ENCODE results near the gene NDUFA8.

NDUFA8 gene

DNA sequence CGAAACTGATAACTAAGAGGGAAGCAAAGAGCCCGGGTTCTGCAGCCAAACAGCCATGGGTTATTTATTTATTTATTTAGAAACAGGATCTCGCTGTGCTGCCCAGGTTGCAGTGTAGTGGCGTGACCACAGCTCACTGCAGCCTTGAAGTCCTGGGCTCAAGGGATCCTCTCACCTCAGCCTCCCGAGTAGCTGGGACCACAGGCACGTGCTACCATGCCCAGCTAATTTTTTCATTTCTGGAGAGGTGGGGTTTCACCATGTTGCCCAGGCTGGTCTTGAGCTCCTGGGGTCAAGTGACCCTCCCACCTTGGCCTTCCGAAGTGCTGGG lies 24.1 kb downstream of the NDUFA8 start:
- DNase-seq (ENCODE audit: low spot score), result no peak

DNA sequence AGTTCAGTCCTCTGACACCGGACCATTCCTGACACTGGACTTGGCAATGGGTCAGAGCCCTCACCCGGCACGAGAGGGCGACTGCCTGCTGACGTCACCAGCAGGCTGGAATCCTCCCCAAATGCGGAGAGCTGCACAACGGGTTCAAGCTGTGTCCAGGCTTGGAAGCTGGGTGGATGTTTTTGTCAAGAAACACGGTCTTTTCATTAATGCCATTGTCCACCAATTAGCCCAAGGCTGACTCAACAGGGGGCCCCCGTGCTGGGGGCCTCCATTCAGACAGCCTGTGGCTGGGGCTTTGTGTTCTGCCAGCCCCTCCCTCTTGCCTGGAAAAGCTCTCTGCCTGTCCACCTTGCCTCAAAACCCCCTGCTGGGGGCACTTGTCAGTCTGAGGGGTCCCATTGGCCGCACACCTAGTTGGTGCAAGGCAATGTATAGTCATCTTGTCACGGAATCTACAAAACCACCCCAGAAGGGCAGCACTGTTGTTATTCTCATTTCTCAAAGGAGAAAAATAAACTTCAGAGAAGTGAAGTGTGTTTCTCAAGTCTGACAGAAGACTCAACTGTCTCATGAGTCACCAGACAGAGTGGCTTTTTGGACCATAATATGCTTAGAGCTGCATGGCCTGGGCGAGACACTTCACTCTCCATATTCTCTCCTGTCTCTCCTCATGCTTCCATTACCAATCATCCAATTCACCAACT lies 24.6 kb downstream of the NDUFA8 start:
- DNase-seq (ENCODE audit: low spot score), result no peak

DNA sequence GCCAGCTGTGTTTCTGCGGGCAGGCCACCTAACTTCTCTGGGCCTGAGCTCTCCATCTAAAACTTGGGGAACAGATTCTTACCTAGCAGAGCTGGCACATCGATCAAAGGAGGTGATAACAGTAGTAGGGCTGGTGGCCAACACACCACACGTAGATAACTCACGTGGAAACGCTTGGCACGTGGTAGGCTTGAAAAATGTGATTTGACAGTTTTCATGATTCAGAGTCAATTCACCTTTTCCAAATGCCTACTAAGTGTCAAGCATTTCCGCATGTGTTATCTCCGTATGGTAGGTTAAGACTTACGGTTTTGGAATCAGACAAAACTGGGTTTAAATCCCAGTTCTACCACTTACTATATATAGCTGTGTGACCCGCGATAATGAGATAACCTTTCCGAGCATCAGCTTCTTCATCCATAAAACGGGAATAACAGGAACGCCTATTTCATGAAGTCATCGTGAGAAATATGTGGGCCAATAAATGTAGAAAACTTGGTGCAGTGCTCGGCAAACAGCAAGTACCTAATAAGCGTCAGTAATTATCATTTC lies 25.5 kb downstream of the NDUFA8 start:
- DNase-seq (ENCODE audit: low spot score), result no peak

DNA sequence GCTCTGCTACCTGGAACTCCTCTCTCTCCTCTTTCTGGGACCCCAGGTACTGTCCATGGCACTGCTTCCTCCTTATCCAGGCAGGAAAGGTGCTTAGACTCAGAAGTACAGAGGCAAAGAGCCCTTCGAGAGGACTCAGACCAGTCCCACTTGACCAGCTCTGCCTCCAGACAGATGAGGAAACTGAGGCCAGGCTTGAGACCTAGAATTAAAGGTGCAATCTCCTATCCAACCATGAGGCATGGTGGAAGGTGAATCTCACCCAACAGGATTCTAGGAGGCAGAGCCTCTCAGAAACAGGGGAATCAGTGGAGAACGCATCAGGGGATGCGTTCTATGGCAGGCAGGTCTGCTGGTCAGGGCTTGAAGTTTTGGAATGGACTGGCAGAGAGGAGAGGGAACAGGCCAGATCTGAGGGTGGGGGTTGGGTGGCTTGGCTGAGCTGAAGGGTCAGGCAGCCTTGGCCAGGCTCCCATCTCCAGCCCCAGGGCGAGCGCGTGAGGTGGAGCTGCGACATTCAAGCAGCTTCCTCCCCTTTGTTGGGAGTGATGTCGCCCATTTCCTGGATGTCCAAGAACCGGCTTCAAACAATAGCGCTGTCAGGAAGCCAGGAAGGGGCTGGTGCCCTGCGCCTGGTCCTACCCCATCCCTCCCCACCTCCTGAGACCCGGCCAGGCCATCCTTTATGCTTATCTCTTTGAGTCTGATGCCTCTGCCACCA lies 26.2 kb downstream of the NDUFA8 start:
- no peak for DNase-seq (ENCODE audit: low spot score)

DNA sequence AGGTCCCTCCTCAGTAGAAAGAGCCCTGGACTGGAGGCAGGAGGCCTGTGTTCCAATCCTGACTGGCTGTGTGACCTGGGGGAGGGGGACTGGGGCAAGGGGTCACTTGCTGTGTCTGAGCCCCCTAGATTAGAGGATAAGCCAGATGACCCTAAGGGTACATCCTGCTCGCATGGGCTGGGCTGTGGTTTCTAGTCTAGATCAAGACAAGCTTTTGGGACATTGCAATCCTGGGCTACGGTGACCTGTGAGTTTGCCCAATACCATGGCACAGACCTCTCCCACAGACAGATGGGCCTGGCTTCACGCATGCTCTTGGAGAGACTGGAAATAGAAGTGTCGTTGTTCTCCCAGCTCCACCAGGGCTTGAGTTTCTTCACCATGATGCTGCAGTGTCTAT lies 27.0 kb downstream of the NDUFA8 start:
- DNase-seq (ENCODE audit: low spot score), result no peak

DNA sequence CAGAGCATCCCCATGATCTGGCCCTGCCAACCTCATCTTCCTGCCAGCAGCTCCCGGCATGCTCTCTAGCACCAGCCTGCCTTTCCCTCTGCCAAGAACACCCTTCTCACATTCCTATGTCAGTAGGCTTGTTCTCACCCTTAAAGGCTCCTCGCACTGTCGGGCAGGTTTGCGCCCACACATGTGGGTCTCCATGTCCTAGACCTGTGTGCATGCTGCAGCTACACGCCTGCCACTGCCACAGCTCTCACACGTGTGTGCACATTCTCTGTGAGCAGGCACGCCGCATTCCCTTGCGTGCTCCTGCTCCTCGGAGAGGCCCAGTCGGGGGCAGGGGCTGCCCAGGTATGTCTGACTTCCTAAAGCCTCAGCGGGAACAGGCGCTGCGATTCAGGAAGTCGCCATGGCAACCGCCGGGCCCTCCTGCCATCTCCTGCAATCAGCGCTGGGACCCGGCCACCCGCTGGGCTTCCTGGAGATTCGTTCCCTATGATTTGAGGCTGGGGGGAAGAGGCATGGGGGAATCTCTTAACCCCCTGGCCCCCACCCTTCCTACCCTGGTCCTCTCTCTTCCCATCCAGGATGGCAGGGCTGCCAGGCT lies 28.1 kb downstream of the NDUFA8 start:
- no peak for DNase-seq (ENCODE audit: low spot score)

DNA sequence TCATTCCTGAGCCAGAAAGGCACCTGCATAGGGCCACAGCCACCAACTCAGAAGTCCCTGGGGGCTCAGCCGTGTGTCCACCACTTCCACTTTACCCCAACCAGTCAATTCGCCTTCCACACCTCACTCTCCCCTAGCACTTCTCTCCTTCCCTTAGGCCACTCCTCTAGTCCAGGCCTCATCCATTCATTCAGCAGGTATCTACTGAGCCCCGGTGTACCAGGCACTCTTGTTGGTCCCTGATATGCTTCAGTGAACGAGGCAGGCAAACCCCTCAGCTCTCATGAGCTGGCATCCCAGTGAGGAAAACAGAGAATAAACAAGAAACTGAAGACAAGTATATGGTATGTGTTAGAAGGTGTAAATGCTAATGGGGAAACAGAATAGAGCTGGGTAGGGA lies 28.7 kb downstream of the NDUFA8 start:
- no peak for DNase-seq (ENCODE audit: low spot score)

DNA sequence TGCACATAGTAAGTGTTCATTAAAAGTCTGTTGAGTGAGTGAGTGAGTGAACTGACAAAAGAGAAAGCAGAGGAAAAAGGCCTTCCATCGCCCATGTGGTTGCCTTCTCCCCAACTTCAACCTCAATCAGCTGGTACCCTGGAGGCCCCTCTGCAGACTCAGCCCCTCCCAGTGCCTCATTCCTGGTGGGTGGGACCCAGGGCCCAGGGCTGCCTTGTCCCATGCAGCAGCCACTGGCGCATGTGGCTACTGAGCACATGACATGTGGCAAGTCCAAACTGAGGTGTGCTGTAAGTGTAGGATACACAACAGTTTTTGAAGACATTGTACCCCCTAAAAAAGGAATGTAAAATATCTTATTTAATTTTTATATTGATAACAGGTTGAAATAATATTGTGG lies 29.6 kb downstream of the NDUFA8 start:
- no peak for DNase-seq (ENCODE audit: low spot score)

DNA sequence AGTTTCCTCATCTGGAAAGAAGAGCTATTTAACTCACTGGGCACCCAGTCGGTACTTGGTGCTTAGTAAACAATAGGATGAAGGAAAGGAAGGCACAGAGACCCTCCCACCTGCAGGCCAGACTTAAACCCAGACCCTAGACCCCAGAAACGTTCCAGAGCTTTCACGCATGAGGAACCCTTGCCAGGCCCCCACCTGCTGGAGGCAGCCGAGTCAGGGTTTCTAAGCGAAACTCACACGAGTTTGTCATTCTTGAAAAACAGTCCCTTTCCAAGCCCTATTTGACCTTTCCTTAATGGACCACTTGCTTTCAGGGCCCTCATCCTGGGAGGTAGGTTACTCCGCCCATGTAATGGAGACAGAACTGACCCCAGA lies 30.6 kb downstream of the NDUFA8 start:
- no peak for DNase-seq (ENCODE audit: low spot score)

DNA sequence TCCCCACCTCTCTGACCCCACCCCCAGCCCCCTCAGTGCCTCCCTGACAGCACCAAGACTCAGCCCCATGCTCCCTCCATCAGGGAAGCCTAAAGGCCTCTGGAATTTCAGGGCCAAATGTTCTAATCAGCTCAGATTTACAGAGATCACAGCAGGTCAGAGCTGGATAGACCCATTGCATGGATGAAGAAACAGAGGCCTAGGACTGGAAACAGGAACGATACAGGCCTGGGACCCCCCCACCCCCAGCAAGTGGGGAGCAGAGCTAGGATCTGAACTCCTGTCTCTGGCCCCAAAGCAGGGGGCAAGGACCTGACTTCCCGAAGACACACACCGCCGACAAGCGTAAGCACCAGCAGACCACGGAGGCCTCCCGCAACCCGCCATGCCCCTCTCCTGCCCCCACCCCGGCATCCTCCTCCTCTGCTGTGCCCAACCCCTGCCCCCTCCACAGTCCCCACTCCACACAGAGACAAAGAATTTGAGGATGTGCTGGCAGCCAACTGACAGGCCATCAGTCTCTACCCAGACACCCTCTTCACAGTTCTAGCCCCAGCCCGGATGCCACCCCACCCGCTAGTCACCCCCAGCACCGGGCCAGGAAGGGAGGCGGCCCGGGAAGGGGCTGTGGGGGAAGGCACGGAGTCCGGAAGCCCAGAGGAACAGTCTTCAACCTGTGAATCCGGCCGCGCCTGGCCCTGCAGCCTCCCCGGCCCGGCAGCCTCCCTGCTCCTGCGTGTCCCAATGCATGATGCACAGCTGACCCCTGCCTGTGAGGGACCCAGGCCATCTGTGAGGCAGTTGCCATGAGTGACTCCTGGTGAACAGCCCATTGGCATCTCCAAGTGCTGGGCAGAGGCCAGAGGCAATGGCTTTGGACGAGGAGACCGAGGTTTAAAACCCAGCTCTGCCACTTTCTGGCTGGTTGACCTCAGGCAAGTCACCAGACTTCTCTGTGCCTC lies 31.3 kb downstream of the NDUFA8 start:
- DNase-seq (ENCODE audit: low spot score), result no peak

DNA sequence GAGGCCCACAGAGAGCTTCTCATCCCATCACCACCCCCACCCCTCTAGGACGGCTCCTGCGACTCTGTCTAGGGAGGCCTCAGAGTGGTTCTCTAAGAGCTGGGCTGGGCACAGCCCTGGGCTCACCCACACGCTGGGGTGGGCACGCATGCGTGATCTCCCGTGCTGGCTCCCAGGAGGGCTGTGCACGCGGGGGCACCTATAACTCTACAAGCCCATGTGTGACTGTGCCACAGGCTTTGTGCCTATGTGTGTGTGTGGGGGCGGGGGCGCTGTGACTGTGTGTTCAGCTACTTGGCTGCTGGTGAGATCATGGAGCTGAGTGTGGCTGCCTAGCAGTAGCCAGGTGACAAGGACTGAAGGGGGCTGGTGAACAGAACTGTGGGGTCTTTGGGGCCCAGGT lies 32.2 kb downstream of the NDUFA8 start:
- DNase-seq (ENCODE audit: low spot score), result no peak

DNA sequence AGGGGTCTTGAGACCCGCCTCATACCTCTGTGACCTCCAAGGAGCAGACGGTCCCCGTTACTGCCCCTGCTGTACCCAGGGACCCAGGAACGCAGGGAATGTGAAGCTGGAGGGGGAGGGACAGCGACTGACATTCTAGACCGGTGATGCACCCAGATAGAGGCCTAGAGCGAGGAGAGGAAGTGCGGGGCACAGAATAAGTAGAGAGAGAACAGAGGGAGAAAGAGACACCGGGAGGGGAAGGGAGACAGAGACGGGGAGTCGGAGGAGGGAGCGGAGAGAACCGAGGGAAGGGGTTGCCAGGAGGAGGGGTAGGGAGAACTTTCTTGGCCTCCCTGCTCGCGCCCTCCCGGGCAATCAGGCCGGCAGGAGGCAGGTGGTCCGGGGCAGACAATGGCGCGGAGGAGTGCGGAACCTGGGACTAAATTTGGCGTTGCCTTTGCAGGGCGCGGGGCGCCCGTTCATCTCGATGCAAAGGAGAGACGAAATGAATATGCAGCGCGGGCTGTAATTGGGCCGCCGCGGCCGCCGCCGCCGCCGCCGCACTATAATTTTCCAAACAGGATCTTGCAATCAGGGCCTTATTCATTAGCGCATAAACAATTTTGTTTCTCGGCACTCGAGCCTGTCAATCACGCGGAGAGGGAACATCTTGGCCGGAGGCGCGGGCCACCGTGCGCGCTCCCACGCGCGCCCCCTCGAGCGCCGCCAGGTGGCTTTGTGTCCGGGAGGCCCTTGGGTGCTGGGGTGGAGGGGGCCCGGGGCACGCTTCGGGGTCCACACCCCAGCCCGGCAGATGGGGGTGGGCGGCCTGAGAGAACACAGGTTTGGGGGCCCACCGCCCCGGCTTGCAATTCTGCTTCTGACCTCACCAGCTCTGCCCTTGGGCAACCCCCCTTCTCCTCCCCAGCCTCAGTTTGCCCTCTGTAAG lies 33.0 kb downstream of the NDUFA8 start:
- no peak for DNase-seq (ENCODE audit: low spot score)

DNA sequence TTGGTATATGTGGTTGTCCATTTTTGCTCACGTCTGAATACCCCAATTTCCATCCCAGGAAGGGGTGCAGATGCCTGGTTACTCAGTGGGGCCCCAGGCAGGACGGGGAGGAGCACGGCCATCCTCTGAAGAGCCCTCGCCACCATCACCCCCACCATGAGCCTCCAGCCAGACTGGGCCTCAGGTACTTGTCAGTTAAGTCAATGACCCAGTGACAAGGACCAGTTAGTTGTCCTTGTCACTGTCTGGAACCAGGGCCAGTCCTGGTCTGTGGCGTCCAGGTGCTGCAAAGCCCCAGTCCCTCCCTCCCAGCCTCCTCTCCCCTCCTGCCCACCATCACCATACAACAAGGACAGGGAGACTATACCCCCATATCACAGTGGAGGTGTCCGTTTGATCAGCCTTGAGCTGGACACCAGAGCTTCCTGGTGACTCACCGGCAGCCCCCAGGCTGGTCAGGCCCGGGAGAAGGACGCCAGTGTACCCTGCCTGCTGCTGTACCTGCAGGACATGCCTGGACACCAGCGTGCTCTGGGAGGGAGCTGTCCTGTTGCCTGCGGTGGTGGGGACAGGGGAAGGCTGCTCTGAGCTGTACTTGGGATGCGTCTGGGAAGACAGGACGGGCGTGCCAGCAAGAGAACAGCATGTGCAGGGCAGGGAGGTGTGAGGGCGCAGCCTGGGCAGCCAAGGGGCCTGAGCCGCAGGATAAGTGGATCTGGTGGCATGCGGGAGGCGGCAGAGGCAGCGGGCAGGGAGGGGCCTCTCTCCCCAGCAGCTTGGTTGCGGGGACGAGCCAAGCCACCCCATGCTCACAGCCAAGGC lies 33.9 kb downstream of the NDUFA8 start:
- no peak for DNase-seq (ENCODE audit: low spot score)

DNA sequence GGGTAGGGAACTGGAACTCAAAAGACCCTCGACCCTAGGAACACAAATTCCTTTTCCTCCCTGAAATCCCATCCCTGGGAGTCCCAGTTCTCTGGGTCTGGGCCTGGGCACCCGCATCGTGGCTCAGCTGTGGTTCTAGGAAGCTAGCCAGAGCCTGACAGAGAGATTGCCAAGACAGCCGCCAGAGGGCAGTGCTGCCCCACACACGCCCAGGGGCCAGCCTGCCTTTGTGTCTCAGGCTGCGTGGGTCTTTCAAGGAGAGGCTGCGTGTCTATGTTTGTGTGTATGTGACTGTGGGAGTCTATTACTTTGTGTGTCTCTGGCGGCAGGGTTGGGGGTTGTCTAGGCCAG lies 34.4 kb downstream of the NDUFA8 start:
- DNase-seq (ENCODE audit: low spot score), result peak; percentile 89

DNA sequence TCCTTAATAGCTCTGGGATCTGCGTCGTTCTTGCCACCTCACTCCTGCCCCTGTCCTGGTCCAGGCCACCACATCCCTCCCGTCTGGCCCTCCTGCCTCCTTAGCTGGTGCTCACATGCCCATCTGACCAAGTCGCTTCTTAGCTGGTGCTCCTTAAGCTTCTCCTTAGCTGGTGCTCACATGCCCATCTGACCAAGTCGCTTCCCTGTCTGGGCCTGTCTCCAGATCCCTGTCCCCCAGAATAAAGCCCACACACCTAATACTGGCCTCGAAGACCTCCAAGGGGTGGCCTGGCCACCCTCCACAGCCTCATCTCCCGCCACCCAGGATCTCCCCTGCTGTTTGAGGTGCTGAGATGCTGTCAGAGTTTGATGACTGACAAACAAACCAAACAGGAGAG lies 35.1 kb downstream of the NDUFA8 start:
- DNase-seq (ENCODE audit: low spot score), result no peak

DNA sequence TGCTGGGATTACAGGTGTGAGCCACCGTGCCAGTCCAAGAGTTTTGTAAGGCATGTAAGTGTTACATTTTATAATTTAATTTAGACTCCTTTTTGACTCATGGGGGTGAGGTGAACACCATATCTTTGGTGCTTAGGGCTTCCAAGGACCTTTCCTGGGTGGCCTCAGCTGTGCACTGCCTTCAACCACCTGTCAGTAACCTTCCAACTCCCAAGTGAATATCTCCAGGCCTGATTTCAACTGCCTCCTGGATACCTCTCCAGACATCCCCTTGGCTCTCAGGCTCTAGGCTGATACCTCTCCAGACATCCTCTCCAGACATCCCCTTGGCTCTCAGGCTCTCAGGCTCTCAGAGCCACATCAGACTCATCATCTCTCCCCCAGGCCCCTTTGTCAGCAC lies 35.5 kb downstream of the NDUFA8 start:
- no peak for DNase-seq (ENCODE audit: low spot score)

DNA sequence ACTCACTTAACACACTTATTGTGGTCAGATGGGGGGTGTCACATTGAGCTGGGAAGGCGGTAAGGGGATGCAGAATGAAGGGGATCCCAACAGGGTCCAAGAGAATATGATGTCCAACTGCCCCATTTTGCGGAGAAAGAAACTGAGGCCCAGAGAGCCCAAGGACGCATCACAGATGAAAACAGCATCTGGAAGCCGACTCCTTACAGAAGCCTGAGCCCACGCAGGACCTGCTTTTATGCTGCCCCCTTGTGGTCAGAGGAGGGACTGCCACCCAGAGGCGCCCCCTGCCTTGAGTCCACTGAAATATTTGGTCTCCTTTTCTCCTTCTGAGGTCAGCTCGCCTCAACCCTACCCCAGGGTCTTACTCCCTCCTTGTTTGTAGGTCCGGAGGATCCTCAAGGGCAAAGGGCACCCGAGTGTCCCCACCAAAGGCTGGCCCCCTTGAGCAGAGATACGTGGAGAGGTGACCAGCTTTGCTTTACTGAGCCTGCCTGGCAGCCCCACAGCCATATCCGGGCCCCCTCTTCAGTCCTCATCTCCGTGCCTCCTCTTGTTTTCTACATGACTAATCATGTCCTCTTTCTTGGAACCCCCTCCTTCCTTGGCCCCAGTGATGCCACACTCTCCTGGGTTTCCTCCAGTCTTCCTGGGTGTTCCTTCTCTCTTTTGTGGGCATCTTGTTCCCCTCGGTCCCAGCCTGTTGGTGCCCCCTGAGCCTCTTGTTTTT lies 36.5 kb downstream of the NDUFA8 start:
- peak; percentile 87 for DNase-seq (ENCODE audit: low spot score)

DNA sequence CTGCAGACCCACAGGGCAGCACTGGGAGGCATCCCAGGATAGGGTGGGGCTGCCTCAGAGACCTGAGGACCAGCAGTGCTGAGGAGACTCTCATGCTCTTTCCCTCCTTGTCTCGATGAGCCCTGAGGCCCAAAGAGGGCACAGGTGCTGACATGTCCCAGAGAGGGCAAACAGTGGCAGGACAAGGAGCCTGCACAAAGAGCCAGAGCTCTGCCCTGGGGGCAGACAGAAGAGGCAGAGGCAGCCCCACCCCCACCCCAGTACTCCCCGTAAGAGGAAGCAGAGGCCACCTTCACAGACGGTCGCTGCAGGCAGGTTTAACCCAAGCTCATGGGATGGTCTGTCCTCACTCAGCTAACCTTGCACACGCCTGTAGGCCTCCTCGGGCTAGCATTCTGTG lies 37.1 kb downstream of the NDUFA8 start:
- DNase-seq (ENCODE audit: low spot score), result no peak

DNA sequence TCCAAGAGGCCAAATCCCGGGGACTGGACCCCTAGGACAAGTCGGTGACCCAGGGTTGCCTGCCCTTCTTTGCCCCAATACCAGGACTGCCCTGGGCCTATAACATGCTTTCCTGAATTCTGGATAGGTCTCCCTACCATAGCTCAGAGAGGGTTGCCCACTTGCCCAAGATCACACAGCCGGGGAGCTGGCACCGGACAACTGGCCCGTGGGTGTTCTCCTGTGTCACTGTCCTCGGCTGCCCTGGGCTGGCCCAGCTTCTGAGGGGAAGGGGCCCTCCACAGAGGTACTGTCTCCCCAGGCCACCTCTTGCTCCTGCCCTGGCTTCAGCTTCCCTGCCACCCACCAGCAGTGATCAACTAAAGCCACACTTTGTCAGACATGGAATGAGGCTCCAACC lies 37.6 kb downstream of the NDUFA8 start:
- DNase-seq (ENCODE audit: low spot score), result no peak

DNA sequence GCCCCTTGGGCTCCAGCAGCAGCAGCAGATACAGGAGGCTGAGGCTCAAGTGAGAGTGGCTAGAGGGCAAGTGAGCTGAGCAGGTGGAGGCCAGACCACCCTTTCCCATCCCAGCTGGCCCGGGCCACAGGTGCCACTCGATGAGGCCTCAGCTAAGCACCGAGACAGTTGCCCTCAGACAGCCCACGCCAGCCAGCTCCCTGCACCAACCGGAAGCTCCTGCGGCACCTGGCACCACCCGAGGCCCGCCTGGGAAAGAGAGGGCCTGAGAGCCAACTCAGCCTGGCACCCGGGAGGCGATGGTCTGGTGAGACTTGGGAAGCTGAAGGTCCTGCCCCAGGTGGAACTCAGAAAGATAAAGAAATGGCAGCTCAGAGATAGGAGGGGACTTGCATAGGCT lies 38.2 kb downstream of the NDUFA8 start:
- no peak for DNase-seq (ENCODE audit: low spot score)

Data from ecto neural progenitor cell (in vitro differentiated cells).